NT2/D1 (cell line): ENCODE results near the gene RTKN.

Source experiments
- YY1 ChIP-seq: IDR thresholded peaks from 2 replicates; pipeline ENCODE4 v1.6.1; 2011; ENCODE audit not compliant: insufficient read length, insufficient read depth
- ZNF274 ChIP-seq: IDR thresholded peaks from 2 replicates; pipeline ENCODE4 v1.6.1; 2011; ENCODE audit warnings: mild to moderate bottlenecking, low read depth, low read length

- no peak for TF ChIP-seq YY1
- TF ChIP-seq ZNF274 = no peak
Measured at GRCh38 chr2:74457129-74457548, 15.4 kb upstream of the RTKN start.
